Uterine smooth muscle cell (primary cell): ENCODE measurements around the gene ZFTA. TPM values are rescaled to one million over a fixed set of nuclear protein-coding genes. Genes with fewer than 3 reads are reported as not detected.

Experiments used
- total RNA-seq: library from RNA; depleted of rRNA; stranded (reverse); fragments of >200 nt; gene quantifications from 2 replicates; pipeline ENCODE4 v1.2.3, GENCODE V29; 2014

Gene ZFTA
- 17.5 and 18.5 TPM in 2 replicates for total RNA-seq

DNA sequence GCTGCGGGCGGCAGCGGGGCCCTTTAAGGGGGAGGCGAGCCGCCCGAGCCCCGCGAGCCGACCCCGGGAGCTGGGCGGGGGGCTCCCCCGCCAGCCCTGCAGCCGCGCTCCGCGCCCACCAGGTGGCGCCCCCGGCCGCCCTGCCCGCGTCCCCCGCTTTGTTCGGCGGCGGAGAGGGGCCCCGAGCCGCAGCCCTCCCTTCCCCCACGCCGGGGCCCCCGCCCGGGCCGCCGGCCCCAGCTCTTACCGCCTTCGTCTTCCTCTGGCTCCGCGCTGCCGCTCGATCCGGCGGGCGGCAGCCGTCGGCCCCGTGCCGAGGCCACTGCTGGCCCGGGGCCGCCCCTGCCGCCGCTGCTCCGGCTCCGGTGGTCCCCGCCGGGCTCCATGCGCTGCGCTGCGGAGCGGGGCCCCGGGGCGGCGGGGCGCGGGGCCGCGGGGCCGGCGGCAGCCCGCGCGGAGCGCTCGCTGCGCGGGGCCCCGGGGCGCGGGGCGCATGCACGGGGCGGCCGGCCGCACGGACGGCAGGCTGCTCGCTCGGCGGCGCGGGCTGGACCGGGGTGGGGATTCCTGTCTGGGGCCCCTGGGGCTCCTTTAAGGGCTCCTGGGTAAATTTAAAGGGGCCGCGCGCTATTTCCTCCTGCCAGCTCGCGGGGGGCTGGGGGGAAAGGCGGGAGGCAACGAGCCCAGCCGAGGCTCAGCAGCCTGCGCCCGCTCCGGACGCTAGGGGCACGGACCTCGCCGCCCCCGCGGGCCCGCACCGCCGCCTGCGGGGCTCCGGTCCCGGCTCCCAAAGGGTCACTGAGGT, at the start of gene ZFTA:
Gene ZFTA (minus strand): TSS at position 539 of the 805 bp plus-strand sequence. CDS start 153 bp downstream, at position 386.

GRCh38 chr11:63813035-63813562, 44.5 kb upstream of the ZFTA start, which contains the start of gene SPINDOC:
Gene SPINDOC, plus strand, starts transcription at chr11:63813456. Its CDS starts 231 bp downstream, at chr11:63813687.

Other genes starting within 250 kb of the ZFTA start
- 4.2 and 9.9 TPM in 2 replicates for gene PLAAT4, start 232.0 kb downstream of the ZFTA start, total RNA-seq
- 0.12 TPM in 1 of 2 replicates, not detected in the other for gene PLAAT2, start 205.4 kb downstream of the ZFTA start, total RNA-seq
- gene PLAAT3, start 154.3 kb downstream of the ZFTA start, total RNA-seq, result 4.2 and 10.4 TPM in 2 replicates
- gene ATL3, start 97.4 kb downstream of the ZFTA start, total RNA-seq, result 112 and 115 TPM in 2 replicates
- 51.1 and 69.6 TPM in 2 replicates for gene RTN3, start 87.3 kb downstream of the ZFTA start, total RNA-seq
- 15.4 and 17.6 TPM in 2 replicates for gene SPINDOC, start 44.7 kb upstream of the ZFTA start, total RNA-seq
- gene MARK2, start 70.3 kb upstream of the ZFTA start, total RNA-seq, result 7.2 and 8.2 TPM in 2 replicates
- 2.0 TPM in 2 replicates for gene RCOR2, start 148.4 kb upstream of the ZFTA start, total RNA-seq
- 7.3 and 8.7 TPM in 2 replicates for gene NAA40, start 170.2 kb upstream of the ZFTA start, total RNA-seq
- 307 and 311 TPM in 2 replicates for gene COX8A, start 205.8 kb upstream of the ZFTA start, total RNA-seq
- 37.5 and 54.6 TPM in 2 replicates for gene OTUB1, start 217.7 kb upstream of the ZFTA start, total RNA-seq